22Rv1 (cell line): Measurements from ENCODE around the gene GCN1.

Experiments
- CTCF ChIP-seq: fragments of 450-650 bp; IDR thresholded peaks from 2 replicates; pipeline ENCODE4 v1.5.1; 2017; ENCODE audit warnings: mild to moderate bottlenecking
- ZFX ChIP-seq: fragments of 450-650 bp; IDR thresholded peaks from 2 replicates; pipeline ENCODE4 v1.6.1; 2017; ENCODE audit warnings: antibody characterized with exemption, borderline replicate concordance

- TF ChIP-seq CTCF (no peak), ZFX (no peak)
Measured at GRCh38 chr12:120093336-120093591, 101.3 kb downstream of the GCN1 start.
